WTC11 (cell line): ENCODE data around the gene RNF150.

Experiments
- CREM ChIP-seq: sonication (generic); formaldehyde crosslinking; IDR thresholded peaks from 2 replicates; pipeline ENCODE4 v1.8.1; 2022; ENCODE audit warnings: mild to moderate bottlenecking, missing genetic modification reagents, moderate library complexity
- SP1 ChIP-seq: sonication (generic); formaldehyde crosslinking; conservative IDR thresholded peaks from 2 replicates; pipeline ENCODE4 v1.8.1; 2022; ENCODE audit warnings: missing genetic modification reagents
- TCF7 ChIP-seq: sonication (generic); formaldehyde crosslinking; IDR thresholded peaks from 2 replicates; pipeline ENCODE4 v1.8.0; 2022; ENCODE audit warnings: mild to moderate bottlenecking, low read depth, missing genetic modification reagents, moderate library complexity
- ZNF263 ChIP-seq: sonication (generic); formaldehyde crosslinking; IDR thresholded peaks from 2 replicates; pipeline ENCODE4 v1.8.1; 2022; ENCODE audit warnings: low read depth, mild to moderate bottlenecking, moderate library complexity, missing genetic modification reagents
- TF ChIP-seq, protein P1 (sequence below): sonication (generic); formaldehyde crosslinking; IDR thresholded peaks from 2 replicates; pipeline ENCODE4 v1.8.0; 2022; ENCODE audit warnings: mild to moderate bottlenecking, missing genetic modification reagents
- TF ChIP-seq, protein P2 (sequence below): fragments of 200-600 bp; IDR thresholded peaks from 2 replicates; pipeline ENCODE4 v1.8.0; 2022; ENCODE audit warnings: antibody characterized with exemption
- TF ChIP-seq, protein P3 (sequence below): fragments of 250-450 bp; sonication (Bioruptor Pico); IDR thresholded peaks from 2 replicates; pipeline ENCODE4 v1.9.0; 2021; ENCODE audit warnings: moderate library complexity, mild to moderate bottlenecking, inconsistent platforms, borderline replicate concordance
- TF ChIP-seq, protein P4 (sequence below): sonication (generic); formaldehyde crosslinking; IDR thresholded peaks from 2 replicates; pipeline ENCODE4 v1.8.0; 2023; ENCODE audit warnings: missing genetic modification reagents
- TF ChIP-seq, protein P5 (sequence below): sonication (generic); formaldehyde crosslinking; IDR thresholded peaks from 2 replicates; pipeline ENCODE4 v1.8.1; 2023; ENCODE audit warnings: mild to moderate bottlenecking, missing genetic modification reagents

DNA sequence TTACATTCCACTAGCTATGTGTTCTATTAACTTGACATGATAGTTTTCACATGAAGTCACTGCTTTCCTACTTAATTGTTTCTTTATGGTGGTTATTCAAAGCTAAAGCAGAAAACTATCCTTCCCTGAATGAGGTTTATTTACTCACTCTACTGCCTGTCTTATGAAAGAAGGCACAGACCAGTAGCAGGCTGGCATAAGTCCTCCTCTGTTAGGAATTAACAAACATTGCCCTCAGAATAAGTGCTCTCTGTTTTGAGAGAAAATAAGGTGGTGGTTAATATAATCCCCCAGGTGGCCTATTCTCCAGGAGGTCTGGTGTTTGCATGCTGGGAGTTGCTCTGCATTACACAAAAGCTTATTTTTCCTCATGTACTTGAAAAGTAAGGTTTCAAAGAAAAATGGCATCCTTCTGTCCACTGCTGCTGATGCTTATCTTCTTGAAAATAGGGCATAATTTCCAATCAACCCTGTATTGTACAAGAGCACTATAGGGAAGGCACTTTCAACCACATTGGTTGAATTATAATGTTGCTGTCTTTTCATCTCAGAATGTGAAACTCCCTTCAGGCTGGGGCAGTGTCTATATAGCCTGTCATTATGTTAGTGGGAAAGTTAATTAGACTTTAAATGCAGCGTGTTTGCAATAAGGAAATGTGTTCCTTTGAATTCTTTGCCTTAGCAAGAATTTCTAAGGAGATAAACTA, 257.4 kb downstream of the RNF150 start:
- TF ChIP-seq, protein P1, sequence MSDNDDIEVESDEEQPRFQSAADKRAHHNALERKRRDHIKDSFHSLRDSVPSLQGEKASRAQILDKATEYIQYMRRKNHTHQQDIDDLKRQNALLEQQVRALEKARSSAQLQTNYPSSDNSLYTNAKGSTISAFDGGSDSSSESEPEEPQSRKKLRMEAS = no peak
- TF ChIP-seq, protein P2, sequence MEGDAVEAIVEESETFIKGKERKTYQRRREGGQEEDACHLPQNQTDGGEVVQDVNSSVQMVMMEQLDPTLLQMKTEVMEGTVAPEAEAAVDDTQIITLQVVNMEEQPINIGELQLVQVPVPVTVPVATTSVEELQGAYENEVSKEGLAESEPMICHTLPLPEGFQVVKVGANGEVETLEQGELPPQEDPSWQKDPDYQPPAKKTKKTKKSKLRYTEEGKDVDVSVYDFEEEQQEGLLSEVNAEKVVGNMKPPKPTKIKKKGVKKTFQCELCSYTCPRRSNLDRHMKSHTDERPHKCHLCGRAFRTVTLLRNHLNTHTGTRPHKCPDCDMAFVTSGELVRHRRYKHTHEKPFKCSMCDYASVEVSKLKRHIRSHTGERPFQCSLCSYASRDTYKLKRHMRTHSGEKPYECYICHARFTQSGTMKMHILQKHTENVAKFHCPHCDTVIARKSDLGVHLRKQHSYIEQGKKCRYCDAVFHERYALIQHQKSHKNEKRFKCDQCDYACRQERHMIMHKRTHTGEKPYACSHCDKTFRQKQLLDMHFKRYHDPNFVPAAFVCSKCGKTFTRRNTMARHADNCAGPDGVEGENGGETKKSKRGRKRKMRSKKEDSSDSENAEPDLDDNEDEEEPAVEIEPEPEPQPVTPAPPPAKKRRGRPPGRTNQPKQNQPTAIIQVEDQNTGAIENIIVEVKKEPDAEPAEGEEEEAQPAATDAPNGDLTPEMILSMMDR = no peak
- TF ChIP-seq ZNF263 (CRISPR knock-in tag) = no peak
- no peak for TF ChIP-seq TCF7 (CRISPR knock-in tag)
- TF ChIP-seq, protein P3, sequence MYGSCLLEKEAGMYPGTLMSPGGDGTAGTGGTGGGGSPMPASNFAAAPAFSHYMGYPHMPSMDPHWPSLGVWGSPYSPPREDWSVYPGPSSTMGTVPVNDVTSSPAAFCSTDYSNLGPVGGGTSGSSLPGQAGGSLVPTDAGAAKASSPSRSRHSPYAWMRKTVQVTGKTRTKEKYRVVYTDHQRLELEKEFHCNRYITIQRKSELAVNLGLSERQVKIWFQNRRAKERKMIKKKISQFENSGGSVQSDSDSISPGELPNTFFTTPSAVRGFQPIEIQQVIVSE (CRISPR knock-in tag) = no peak
- TF ChIP-seq CREM (CRISPR knock-in tag) = no peak
- TF ChIP-seq, protein P4, sequence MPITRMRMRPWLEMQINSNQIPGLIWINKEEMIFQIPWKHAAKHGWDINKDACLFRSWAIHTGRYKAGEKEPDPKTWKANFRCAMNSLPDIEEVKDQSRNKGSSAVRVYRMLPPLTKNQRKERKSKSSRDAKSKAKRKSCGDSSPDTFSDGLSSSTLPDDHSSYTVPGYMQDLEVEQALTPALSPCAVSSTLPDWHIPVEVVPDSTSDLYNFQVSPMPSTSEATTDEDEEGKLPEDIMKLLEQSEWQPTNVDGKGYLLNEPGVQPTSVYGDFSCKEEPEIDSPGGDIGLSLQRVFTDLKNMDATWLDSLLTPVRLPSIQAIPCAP (CRISPR knock-in tag) = no peak
- TF ChIP-seq SP1 = no peak
- TF ChIP-seq, protein P5, sequence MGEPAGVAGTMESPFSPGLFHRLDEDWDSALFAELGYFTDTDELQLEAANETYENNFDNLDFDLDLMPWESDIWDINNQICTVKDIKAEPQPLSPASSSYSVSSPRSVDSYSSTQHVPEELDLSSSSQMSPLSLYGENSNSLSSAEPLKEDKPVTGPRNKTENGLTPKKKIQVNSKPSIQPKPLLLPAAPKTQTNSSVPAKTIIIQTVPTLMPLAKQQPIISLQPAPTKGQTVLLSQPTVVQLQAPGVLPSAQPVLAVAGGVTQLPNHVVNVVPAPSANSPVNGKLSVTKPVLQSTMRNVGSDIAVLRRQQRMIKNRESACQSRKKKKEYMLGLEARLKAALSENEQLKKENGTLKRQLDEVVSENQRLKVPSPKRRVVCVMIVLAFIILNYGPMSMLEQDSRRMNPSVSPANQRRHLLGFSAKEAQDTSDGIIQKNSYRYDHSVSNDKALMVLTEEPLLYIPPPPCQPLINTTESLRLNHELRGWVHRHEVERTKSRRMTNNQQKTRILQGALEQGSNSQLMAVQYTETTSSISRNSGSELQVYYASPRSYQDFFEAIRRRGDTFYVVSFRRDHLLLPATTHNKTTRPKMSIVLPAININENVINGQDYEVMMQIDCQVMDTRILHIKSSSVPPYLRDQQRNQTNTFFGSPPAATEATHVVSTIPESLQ = no peak
